Left ventricle myocardium inferior (tissue), 1 donor: ENCODE data around the gene RPA3. TPM values are rescaled to one million over a fixed set of nuclear protein-coding genes. Genes with fewer than 3 reads are reported as not detected.

ENCODE experiments used
- DNase-seq: peaks from one replicate; pipeline ENCODE4 v3.0.0-alpha.2; 2020
- H3K27ac ChIP-seq: fragments of 200-600 bp; replicated peaks from 2 replicates; pipeline ENCODE4 v1.8.0; 2021
- H3K27me3 ChIP-seq: fragments of 200-600 bp; 2 replicates; pipeline ENCODE4 v1.8.0; 2021; ENCODE audit warnings: low read depth
- H3K36me3 ChIP-seq: fragments of 200-600 bp; 2 replicates; pipeline ENCODE4 v1.8.0; 2021
- H3K4me1 ChIP-seq: fragments of 200-600 bp; 2 replicates; pipeline ENCODE4 v1.8.0; 2021
- H3K4me3 ChIP-seq: fragments of 200-600 bp; 2 replicates; pipeline ENCODE4 v1.8.0; 2021; ENCODE audit warnings: mild to moderate bottlenecking, moderate library complexity
- H3K9me3 ChIP-seq: fragments of 200-600 bp; replicated peaks from 2 replicates; pipeline ENCODE4 v1.8.0; 2021
- intact Hi-C: fragments of 100-400 bp; cut with micrococcal nuclease; formaldehyde crosslinking; loops from one replicate; pipeline ENCODE4 v1.11.0; 2022
- total RNA-seq: library from RNA; stranded (reverse); fragmentation: NEBNext Ultra II Directional; extraction: Animal tissue kit (Norgen Biotek cat#: 25700); gene quantifications from one replicate; pipeline ENCODE4 v1.2.1, GENCODE V29; 2021
- TF ChIP-seq, protein P1 (sequence below): fragments of 200-600 bp; IDR thresholded peaks from 2 replicates; pipeline ENCODE4 v1.8.0; 2021; ENCODE audit warnings: antibody characterized with exemption, mild to moderate bottlenecking, borderline replicate concordance
- donor health status: DM: no; HTN: yes; CAD: no; lungs with severe emphysema.

RPA3 gene
- total RNA-seq, 1 donor from 2014 or later, result 21.1 TPM

DNA sequence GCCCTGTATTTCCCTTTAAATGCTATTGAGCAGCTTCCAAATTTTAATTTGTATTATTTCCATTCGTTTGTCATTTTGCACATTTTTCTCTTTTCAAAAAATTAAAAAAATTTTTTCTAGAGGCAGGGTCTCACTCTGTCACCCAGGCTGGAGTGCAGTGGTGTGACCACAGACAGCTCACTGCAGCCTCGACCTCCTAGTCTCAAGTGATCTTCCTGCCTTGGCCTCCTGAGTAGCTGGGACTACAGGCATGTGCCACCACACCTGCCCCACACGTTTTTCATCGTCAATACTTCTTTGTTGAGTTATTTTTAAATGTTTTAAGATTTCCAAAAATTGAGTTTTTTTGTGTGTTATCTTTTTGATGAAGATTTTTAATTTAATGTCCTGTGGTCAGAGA lies 4.7 kb downstream of the RPA3 start:
- Histone ChIP-seq H3K4me1 (peaks cover 8% of the 10 kb centered on the region), H3K9me3 (no peaks in the 10 kb centered on the region), H3K36me3 (no peaks in the 10 kb centered on the region), H3K27me3 (no peaks in the 10 kb centered on the region), H3K4me3 (no peak overlapping the region), H3K27ac (no peak overlapping the region)
- intact Hi-C loops, result no loop called here
- TF ChIP-seq, protein P1, sequence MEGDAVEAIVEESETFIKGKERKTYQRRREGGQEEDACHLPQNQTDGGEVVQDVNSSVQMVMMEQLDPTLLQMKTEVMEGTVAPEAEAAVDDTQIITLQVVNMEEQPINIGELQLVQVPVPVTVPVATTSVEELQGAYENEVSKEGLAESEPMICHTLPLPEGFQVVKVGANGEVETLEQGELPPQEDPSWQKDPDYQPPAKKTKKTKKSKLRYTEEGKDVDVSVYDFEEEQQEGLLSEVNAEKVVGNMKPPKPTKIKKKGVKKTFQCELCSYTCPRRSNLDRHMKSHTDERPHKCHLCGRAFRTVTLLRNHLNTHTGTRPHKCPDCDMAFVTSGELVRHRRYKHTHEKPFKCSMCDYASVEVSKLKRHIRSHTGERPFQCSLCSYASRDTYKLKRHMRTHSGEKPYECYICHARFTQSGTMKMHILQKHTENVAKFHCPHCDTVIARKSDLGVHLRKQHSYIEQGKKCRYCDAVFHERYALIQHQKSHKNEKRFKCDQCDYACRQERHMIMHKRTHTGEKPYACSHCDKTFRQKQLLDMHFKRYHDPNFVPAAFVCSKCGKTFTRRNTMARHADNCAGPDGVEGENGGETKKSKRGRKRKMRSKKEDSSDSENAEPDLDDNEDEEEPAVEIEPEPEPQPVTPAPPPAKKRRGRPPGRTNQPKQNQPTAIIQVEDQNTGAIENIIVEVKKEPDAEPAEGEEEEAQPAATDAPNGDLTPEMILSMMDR, result no peak
- no peak for DNase-seq

- no peaks in the 10 kb centered on the region for H3K27me3 ChIP-seq
Observed at GRCh38 chr7:7710469-7710868, 7.9 kb downstream of the RPA3 start.

DNA sequence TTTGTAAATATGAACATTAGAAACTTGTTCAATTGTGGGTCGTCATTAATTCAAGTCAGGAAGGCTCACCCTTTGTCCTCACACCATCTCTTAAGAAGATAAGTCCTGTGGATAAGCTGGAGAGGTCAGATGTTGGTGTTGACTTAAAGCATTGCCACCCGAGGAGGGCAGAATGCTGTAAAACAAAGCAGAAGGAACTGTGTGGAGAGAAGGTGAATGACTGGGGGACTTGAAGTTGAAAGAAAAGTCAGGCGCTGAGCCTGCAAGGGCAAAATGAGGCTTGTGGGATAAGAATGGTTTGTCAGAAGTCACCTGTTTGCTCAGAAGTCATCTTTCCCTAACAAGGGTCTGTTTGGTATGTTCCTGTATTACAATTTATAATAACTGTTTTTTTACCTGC lies 9.1 kb downstream of the RPA3 start:
- no peaks in the 10 kb centered on the region for H3K36me3 ChIP-seq
- H3K4me3 ChIP-seq, result no peak overlapping the region
- TF ChIP-seq, protein P1, result no peak
- H3K27ac ChIP-seq, result no peak overlapping the region
- H3K9me3 ChIP-seq, result no peaks in the 10 kb centered on the region
- peaks cover 48% of the 10 kb centered on the region for H3K4me1 ChIP-seq
- intact Hi-C loops, result no loop called here
- no peak for DNase-seq
- H3K27me3 ChIP-seq, result no peaks in the 10 kb centered on the region

More at GRCh38 chr7:7710469-7710868, 7.9 kb downstream of the RPA3 start:
- H3K4me3 ChIP-seq, result no peak overlapping the region
- peaks cover 39% of the 10 kb centered on the region for H3K4me1 ChIP-seq
- H3K27ac ChIP-seq, result no peak overlapping the region
- H3K36me3 ChIP-seq, result no peaks in the 10 kb centered on the region
- TF ChIP-seq, protein P1, result no peak
- no peak for DNase-seq
- no peaks in the 10 kb centered on the region for H3K9me3 ChIP-seq
- intact Hi-C loops, result no loop called here

GRCh38 chr7:7707806-7708205 lies 10.6 kb downstream of the RPA3 start:
- DNase-seq, result no peak
- Histone ChIP-seq H3K4me1 (peaks cover 56% of the 10 kb centered on the region), H3K27ac (no peak overlapping the region), H3K9me3 (no peaks in the 10 kb centered on the region), H3K27me3 (no peaks in the 10 kb centered on the region), H3K36me3 (no peaks in the 10 kb centered on the region), H3K4me3 (no peak overlapping the region)
- intact Hi-C loops, result no loop called here
- TF ChIP-seq, protein P1, result no peak

DNA sequence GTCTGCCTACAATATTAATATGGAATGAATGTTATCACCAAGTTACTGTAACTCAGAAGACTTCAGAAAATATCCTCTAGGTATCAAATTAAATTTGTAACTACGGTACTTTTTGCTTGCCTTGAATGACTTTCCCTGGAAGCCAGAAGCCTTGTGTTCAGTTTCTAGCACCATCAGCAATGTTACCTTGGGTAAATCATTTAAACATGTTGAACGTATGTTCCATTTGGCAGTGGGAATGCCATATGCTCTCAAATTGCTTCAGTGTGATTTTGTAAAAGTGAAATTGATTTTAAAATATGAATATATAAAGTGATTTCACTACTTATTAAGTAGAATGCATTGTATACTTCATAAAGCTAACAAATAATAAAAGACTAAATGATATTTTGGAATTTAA lies 11.2 kb downstream of the RPA3 start:
- no peaks in the 10 kb centered on the region for H3K36me3 ChIP-seq
- peaks cover 61% of the 10 kb centered on the region for H3K4me1 ChIP-seq
- H3K27ac ChIP-seq, result no peak overlapping the region
- H3K4me3 ChIP-seq, result no peak overlapping the region
- no peak for DNase-seq
- intact Hi-C loops, result no loop called here
- no peaks in the 10 kb centered on the region for H3K27me3 ChIP-seq
- TF ChIP-seq, protein P1, result no peak
- H3K9me3 ChIP-seq, result no peaks in the 10 kb centered on the region
